IPS-18c (cell line): ENCODE results near the gene GPR150.

Source experiments
- H3K4me3 ChIP-seq: 2 replicates; pipeline ENCODE4 v1.7.0; 2013; ENCODE audit warnings: low read depth, mild to moderate bottlenecking, low read length, moderate library complexity; ENCODE audit not compliant: insufficient read depth
- H3K9me3 ChIP-seq: one replicate; pipeline ENCODE4 v1.6.1; 2013; ENCODE audit warnings: mild to moderate bottlenecking, low read length, moderate library complexity; ENCODE audit not compliant: control insufficient read depth, insufficient read depth

Gene GPR150

DNA sequence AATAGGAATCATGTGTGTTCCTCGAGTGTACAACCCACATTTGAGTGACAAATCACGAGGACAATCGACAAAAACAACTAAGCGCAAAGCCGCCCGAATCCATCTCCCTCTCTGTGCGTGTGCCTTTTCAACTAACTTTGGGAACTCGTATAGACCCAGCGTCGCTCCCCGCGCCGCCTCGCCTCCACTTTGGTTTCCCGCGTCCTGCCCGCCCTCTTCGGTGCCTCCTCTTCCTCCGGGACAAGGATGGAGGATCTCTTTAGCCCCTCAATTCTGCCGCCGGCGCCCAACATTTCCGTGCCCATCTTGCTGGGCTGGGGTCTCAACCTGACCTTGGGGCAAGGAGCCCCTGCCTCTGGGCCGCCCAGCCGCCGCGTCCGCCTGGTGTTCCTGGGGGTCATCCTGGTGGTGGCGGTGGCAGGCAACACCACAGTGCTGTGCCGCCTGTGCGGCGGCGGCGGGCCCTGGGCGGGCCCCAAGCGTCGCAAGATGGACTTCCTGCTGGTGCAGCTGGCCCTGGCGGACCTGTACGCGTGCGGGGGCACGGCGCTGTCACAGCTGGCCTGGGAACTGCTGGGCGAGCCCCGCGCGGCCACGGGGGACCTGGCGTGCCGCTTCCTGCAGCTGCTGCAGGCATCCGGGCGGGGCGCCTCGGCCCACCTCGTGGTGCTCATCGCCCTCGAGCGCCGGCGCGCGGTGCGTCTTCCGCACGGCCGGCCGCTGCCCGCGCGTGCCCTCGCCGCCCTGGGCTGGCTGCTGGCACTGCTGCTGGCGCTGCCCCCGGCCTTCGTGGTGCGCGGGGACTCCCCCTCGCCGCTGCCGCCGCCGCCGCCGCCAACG, at the start of gene GPR150:
Gene GPR150 (plus strand): TSS at position 58 of the 840 bp plus-strand sequence. CDS start 189 bp downstream, at position 247.
- Histone ChIP-seq H3K9me3 (peaks cover 2% of the 10 kb centered on the region), H3K4me3 (peak within 1 kb of the TSS; percentile 57)

DNA sequence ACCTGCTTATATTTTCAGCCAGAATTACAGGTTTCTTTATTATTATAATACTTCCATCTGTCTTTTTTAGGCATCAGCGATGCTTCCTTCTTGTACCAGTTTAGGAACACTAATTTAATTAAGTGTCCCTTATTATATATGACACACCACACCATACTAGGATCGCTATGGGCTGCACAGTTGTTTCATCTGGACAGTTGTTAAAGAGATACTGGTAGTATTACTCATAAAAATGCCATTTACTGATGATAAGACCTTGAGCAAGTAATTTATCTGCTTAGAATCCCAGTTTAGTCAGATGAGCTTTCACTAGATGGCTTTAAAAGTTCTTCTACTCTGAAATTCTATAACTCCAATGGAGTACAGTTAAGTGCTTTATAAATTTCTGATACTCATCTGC, 47.9 kb upstream of the GPR150 start:
- Histone ChIP-seq H3K4me3 (no peak overlapping the region), H3K9me3 (no peaks in the 10 kb centered on the region)

DNA sequence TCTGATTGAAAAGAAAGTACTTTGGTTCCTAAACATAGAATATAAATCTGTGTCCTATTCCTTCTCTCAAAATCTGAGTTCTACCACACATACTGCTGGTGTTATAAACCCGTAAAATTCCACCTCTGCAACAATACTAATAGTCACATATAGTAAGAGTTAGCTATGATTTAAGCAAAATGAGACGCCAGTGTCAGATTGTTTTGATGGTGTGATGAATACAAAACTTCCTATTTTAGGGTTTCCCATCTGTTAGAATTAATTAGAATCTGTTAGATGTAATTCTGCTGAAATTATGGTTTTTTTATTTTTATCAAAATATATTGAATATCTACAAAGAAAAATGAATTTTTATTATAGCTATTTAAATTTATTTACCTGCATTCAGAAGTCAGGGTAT, 38.3 kb upstream of the GPR150 start:
- Histone ChIP-seq H3K4me3 (no peak overlapping the region), H3K9me3 (no peaks in the 10 kb centered on the region)

DNA sequence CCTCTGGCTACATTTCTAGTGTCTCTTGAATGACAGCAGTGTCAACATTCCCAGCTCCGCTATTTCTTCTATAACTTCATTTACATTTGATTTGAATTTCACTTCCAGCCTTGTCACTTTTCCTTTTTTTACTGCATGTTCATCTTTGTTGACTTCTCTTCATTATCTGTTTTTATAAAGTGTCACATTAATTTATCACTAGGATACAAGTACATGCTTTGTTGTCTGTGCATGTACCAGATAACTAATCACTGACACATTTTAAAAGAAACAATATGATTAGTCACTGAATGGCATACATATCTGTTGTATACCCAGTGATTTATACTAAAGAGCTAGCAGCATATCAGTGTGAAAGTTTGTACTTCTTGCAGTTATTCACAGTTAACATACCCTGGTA, 35.9 kb upstream of the GPR150 start:
- Histone ChIP-seq H3K9me3 (no peaks in the 10 kb centered on the region), H3K4me3 (no peak overlapping the region)

DNA sequence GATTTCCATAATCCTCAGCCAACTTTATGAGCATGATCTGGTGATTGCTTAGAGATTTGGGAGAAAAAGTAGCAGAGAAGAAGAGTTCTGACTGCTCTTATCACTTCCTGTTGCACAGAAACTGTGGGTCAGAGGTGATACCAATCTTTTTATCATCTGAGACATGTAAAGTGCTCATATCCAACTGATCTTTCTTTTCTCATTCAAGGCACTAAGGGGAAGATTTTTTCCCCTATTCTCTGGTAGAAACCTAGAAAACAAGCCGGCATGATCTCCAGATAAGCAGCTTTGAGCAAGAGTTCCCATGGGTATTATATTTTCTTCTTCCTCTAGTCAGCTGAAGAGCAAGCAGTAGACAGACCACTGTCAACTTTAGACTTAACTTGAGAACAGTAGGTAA, 29.0 kb upstream of the GPR150 start:
- no peak overlapping the region for H3K4me3 ChIP-seq
- no peaks in the 10 kb centered on the region for H3K9me3 ChIP-seq

DNA sequence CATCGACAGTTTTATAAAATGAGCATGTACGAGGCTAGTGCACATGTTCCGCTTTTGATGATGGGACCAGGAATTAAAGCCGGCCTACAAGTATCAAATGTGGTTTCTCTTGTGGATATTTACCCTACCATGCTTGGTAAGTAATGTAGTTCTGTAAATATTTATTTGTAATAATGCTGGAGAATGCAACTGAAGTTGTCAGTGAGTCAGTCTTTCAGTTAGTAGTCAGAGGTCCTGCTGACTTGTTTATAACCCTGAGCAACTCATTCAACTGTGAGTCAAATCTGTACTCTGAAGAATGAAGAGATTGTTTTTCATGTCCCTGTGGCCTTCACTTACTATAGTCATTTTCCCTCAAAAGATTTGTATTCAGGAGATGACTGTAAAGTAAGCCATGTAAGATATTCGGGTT, 28.4 kb upstream of the GPR150 start:
- H3K9me3 ChIP-seq, result no peaks in the 10 kb centered on the region
- no peak overlapping the region for H3K4me3 ChIP-seq

DNA sequence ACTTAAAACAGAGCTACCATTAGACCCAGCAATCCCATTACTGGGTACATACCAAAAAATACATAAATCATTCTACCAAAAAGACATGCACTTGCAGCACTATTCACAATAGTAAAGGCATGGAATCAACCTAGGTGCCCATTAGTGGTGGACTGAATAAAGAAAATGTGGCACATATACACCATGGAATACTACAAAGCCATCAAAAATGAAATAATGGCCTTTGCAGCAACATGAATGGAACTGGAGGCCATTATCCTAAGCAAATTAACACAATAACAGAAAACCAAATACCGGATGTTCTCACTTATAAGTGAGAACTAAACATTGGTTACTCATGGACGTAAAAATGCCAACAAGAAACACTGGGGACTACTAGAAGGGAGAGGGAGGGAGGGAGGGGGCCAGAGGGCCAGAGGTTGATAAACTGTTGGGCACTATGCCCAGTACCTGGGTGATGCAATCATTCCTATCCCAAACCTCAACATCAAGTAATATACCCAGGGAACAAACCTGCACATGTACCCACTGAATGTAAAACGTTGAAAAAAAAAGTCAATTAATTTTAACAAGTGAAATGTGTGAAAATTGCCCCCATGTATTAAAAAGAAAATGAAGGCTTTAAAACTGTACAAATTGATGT, 24.5 kb upstream of the GPR150 start:
- Histone ChIP-seq H3K4me3 (no peak overlapping the region), H3K9me3 (no peaks in the 10 kb centered on the region)

DNA sequence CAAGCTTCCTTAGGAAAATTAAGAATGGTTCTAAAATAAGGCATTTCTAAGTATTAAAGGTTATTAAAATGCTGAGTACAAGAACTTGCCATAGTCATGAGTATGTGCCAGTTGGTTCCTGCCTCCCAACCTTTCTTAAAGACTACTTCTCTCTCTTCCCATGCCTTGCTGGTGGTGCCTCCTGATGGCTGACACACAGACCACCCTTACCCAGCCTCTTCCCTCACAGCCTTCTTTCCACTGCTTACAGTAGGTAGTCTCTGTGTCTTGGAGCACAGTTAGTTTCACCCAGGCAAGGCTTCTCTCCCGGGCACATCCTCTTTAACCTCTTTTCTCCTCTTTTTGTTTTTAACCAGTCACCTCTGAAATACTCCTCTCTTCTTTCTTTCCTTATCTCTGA, 20.6 kb upstream of the GPR150 start:
- Histone ChIP-seq H3K4me3 (no peak overlapping the region), H3K9me3 (no peaks in the 10 kb centered on the region)

DNA sequence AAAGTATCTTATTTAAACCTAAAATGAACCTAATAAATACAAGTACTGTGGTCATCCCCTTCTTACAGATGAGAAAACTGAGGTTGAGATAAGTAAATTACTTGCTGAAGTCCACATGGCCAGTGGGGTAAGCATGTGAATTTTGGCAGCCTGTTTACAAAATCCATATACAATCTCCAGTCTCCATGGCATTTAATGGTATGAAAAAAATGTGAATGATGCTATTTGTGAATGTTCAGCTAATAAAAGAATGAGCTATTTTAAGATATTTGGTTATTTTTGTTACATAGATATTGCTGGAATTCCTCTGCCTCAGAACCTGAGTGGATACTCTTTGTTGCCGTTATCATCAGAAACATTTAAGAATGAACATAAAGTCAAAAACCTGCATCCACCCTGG, 19.3 kb upstream of the GPR150 start:
- no peaks in the 10 kb centered on the region for H3K9me3 ChIP-seq
- H3K4me3 ChIP-seq, result no peak overlapping the region

DNA sequence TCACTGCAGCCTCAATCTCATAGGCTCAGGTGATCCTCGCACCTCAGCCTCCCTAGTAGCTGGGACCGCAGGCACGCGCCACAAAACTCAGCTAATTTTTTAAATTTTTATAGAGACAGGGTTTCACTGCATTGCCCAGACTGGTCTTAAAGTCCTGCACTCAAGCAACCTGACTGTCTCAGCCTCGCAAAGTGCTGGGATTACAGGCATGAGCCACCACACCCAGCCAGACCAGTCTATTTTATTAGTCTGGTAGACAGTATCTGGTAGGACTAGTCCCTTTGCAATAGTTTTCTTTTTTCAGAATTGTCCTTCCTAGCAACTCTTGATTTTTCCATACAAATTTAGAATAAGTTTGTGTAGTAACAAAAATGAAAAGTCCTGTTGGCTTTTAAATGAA, 14.1 kb upstream of the GPR150 start:
- H3K4me3 ChIP-seq, result no peak overlapping the region
- H3K9me3 ChIP-seq, result no peaks in the 10 kb centered on the region

DNA sequence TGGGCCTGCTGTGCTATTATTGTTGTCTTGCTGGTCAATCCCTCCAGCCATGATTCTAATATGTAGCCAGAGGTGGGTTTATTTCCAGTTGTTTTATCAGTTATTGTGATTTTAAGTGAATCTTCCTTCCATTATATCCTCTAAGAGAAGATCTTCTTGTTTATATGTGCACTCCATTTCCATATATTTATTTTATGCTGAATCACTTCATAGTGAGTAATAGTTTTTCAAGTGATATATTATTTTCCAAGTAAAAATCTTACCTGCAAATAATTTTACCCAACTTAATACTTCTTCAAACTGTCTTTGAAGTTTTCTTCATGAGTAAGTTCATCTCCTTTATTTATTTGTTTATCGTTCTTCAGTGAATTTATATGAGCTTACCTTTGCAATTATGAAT, 13.5 kb upstream of the GPR150 start:
- H3K4me3 ChIP-seq, result no peak overlapping the region

DNA sequence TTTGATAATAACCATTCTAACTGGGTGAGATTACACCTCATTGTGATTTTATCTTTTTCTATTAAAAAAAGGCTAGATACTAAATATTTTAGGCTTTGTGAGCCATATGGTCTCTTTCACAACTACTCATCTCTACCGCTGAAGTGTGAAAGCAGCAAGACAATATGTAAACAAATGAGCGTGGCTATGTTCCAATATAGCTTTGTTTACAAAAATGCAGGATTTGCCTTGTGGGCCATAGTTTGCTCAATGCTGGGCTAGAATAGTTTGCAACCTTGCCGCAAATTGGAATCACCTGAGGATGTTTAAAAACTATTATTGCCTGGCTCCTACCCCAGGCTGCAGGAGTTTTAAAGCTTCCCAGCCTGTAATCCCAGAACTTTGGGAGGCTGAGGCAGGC, 10.2 kb upstream of the GPR150 start:
- Histone ChIP-seq H3K4me3 (no peak overlapping the region), H3K9me3 (no peaks in the 10 kb centered on the region)

More for the DNA sequence above, 13.5 kb upstream of the GPR150 start:
- no peaks in the 10 kb centered on the region for H3K9me3 ChIP-seq

DNA sequence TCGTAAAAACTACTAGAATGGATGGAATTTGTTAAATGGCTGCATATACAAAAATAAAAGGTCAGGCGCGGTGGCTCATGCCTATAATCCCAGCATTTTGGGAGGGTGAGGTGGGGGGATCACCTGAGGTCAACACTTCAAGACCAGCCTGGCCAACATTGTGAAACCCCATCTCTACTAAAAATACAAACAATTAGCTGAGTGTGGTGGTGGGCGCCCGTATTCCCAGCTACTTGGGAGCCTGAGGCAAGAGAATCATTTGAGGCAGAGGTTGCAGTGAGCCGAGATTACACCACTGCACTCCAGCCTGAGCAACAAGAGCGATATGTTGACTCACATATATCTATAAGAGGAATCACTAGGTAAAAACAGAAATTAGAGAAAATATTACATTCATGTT, 9.3 kb upstream of the GPR150 start:
- Histone ChIP-seq H3K4me3 (no peak overlapping the region), H3K9me3 (no peaks in the 10 kb centered on the region)

DNA sequence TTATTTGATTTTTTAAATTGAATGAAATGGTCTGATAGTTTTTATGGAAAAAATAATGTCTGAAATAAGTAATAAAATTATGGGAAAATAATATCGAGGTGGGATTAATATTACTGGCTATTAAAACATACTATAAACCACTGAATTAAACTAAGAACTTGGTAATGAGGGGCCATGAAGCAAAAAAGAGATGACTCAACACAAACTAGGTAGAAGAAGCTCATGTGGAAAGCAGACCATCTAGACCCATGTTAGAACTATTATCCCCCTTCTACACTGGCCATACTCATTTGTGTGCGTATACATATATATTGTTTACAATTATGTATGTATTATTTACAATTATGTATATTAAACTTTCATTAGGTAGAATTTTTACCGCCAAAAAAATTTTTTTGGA, 8.5 kb upstream of the GPR150 start:
- Histone ChIP-seq H3K4me3 (no peak overlapping the region), H3K9me3 (no peaks in the 10 kb centered on the region)

DNA sequence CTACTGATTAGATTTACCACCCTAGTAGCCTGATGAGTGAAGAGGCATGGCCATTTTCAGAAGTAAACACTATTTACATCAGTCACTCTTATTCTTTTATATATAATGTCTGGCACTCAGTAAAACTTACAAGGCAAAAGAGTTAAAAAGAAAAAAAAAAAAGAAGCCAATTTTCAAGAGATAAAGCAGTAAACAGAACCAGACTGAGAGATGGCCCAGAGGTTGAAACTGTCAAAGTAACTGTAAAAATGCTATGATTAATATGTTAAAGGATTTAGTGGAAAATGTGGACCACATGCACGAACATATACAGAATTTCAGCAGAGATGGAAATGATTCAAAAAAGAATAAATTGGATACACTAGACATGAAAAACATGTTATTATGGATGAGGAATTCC, 6.4 kb upstream of the GPR150 start:
- no peaks in the 10 kb centered on the region for H3K9me3 ChIP-seq
- H3K4me3 ChIP-seq, result no peak overlapping the region

DNA sequence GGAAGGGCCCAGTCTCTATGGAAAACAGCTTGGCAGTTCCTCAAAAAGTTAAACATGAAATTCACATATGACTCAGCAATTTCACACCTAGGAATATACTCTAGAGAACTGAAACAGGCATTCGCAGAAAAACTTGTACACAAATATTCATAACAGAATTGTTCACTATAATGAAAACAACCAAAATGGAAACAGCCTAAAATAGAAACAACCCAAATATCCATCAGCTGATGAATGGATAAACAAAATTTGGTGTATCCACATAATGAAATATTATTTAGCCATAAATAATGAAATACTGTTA, 4.8 kb upstream of the GPR150 start:
- Histone ChIP-seq H3K4me3 (no peak overlapping the region), H3K9me3 (peaks cover under 1% of the 10 kb centered on the region)

DNA sequence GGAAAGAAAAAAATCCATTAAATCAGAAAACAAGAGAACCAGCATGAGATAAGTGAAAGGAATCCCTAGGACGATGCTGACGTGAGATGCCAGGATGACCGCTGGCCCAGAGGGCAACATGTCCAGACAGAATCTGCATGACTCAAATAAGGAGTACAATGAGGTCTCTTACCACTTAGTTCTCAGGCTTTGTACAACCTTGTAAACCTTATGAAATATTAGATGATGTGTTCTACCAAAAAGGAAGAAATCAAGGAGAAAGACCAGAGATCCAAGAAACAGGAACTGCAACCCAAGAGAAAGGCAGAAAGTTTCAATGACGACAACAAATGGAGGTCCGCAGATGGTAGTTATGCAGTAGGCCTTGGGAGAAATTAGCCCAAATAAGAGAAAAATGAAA, 2.8 kb upstream of the GPR150 start:
- no peak overlapping the region for H3K4me3 ChIP-seq
- peaks cover 2% of the 10 kb centered on the region for H3K9me3 ChIP-seq

DNA sequence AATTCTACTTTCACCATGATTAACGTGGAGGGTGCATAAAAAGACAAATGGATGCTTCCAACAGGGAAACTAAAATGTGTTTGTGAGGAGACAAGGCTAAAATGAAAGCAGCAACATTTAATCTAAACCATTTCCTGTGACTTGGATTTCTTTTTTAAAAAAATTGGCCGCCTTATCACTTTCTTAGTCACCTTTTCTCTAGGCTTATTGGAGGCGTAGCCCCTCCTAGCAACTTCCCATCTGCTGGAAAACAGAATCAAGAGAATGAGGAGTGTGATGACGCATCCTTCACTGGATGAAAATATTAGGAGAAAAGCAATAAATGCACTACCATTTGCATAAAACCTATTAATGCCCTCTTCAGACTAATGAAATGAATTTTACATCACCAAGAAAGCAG, 791 bp upstream of the GPR150 start:
- H3K4me3 ChIP-seq, result no peak overlapping the region
- peaks cover 2% of the 10 kb centered on the region for H3K9me3 ChIP-seq
